Activated CD4-positive, alpha-beta memory T cell treated with anti-CD3 and anti-CD28 coated beads, Interleukin-2, amount 10 ng/mL, durations not matched to agents 7 days and 5 days (primary cell): ENCODE results near the gene PDE4B. TPM values are rescaled to one million over a fixed set of nuclear protein-coding genes. Genes with fewer than 3 reads are reported as not detected.

Experiments used
- CTCF ChIA-PET: fragments of 350-600 bp; sonication (Branson Sonifier 250); formaldehyde crosslinking; loops from one replicate; lab custom pipeline; 2021; ENCODE audit warnings: antibody characterized with exemption, inconsistent platforms; lab: Charles Lee
- POLR2A ChIA-PET: fragments of 350-600 bp; sonication (Branson Sonifier 250); formaldehyde crosslinking; loops from one replicate; lab custom pipeline; 2021; ENCODE audit warnings: antibody characterized with exemption; lab: Charles Lee
- DNase-seq: peaks from one replicate; pipeline ENCODE4 v3.0.0-alpha.2; 2020
- H3K27ac Mint-ChIP-seq: one replicate; pipeline ENCODE4 v1.8.0; 2021; ENCODE audit warnings: mild to moderate bottlenecking, mixed read lengths
- H3K27me3 Mint-ChIP-seq: one replicate; pipeline ENCODE4 v1.8.0; 2021; ENCODE audit warnings: mixed read lengths
- H3K36me3 Mint-ChIP-seq: one replicate; pipeline ENCODE4 v1.8.0; 2021; ENCODE audit warnings: low read depth, mixed read lengths
- H3K4me1 Mint-ChIP-seq: one replicate; pipeline ENCODE4 v1.8.0; 2021; ENCODE audit warnings: mixed read lengths
- H3K4me3 Mint-ChIP-seq: one replicate; pipeline ENCODE4 v1.8.0; 2021; ENCODE audit warnings: mild to moderate bottlenecking, mixed read lengths
- H3K9me3 Mint-ChIP-seq: one replicate; pipeline ENCODE4 v1.8.0; 2021; ENCODE audit warnings: mixed read lengths
- total RNA-seq, 2 experiments: library from RNA; stranded (reverse); gene quantifications; one replicate each; pipeline ENCODE4 v1.2.3, GENCODE V29; 2021

PDE4B gene
- total RNA-seq, 2 experiments from 2014 or later, result 46.8 to 48.0 TPM

DNA sequence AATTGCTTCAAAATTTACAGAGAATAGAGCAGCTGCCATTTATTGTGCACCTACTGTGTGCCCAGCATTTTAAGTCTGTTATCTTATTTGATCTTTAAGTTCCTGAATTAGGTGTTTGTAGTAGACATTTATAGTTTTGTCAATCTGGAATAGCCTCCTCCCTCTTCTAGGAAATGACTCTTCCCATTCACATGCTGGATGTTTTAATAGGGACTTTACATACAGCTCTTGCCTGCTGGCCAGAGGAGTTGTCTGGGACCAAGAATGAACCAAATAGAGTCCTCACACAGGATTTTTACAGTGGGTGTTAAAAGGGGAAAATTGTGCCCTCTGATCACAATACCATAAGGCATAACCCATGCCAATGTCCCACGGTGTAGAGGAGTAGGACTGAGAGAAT is 367.1 kb downstream of the PDE4B start:
- Mint-ChIP-seq H3K9me3 (no peaks in the 10 kb centered on the region), H3K36me3 (no peaks in the 10 kb centered on the region), H3K27ac (no peak overlapping the region), H3K4me3 (no peak overlapping the region), H3K27me3 (peaks cover 28% of the 10 kb centered on the region), H3K4me1 (no peaks in the 10 kb centered on the region)
- POLR2A ChIA-PET, result no interaction called here
- DNase-seq, result no peak
- CTCF ChIA-PET, result no interaction called here

DNA sequence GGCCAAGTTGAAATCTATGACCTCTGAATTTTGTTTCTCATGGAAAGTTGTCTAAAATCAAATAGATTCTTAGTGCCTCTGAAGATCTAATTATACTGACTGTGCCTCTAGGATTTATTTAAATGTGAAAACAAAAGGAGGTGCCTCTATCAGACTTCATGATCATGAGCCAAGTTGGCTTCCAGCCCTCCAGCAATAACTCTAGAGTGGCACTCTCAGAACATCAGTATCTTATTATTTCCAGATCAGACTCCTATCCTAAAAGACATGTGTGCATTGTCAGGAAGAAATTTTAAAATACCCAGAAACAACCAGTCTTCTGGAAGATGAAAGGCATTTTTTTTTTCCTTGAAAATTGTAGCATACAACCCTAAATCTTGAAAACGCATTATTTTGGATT is 368.0 kb downstream of the PDE4B start:
- no peaks in the 10 kb centered on the region for H3K36me3 Mint-ChIP-seq
- H3K4me3 Mint-ChIP-seq, result no peak overlapping the region
- DNase-seq, result no peak
- ChIA-PET CTCF (no interaction called here), POLR2A (no interaction called here)
- H3K4me1 Mint-ChIP-seq, result no peaks in the 10 kb centered on the region
- H3K27me3 Mint-ChIP-seq, result peaks cover 28% of the 10 kb centered on the region
- H3K9me3 Mint-ChIP-seq, result no peaks in the 10 kb centered on the region
- no peak overlapping the region for H3K27ac Mint-ChIP-seq

DNA sequence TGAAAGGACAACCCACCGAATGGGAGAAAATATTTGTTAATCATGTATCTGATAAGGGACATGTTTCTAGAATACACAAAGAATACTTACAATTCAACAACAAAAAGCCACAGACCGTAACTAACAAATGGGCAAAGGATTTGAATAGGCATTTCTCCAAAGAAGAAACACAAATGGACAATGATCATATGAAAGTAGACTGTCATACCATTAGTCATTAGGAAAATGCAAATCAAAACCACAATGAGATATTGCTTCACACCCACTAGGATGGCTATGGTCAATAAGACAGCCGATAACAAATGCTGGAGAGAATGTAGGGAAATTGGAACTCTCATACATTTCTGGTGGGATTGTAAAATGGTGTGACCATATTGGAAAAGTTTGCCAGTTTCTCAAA is 374.1 kb downstream of the PDE4B start:
- Mint-ChIP-seq H3K9me3 (no peaks in the 10 kb centered on the region), H3K27me3 (peaks cover 30% of the 10 kb centered on the region), H3K36me3 (no peaks in the 10 kb centered on the region), H3K4me1 (peaks cover 18% of the 10 kb centered on the region), H3K27ac (no peak overlapping the region), H3K4me3 (no peak overlapping the region)
- DNase-seq, result no peak
- ChIA-PET POLR2A (no interaction called here), CTCF (no interaction called here)

DNA sequence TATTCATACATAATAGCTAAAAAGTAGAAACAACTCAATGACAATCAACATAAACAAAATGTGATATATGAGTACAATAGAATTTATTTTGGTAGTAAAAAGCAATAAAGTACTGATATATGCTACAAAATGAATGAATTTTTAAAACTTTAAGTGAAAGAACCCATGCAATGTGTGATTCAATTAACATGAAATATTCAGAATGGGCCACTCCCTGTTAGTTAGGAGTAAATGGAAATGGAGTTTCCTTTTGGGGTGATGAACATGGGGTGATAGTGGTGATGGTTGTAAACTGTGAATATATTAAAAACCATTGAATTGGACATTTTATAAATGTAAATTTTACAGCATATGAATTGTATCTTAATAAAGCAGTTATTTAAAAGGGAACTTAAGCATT is 374.6 kb downstream of the PDE4B start:
- H3K27me3 Mint-ChIP-seq, result peaks cover 34% of the 10 kb centered on the region

DNA sequence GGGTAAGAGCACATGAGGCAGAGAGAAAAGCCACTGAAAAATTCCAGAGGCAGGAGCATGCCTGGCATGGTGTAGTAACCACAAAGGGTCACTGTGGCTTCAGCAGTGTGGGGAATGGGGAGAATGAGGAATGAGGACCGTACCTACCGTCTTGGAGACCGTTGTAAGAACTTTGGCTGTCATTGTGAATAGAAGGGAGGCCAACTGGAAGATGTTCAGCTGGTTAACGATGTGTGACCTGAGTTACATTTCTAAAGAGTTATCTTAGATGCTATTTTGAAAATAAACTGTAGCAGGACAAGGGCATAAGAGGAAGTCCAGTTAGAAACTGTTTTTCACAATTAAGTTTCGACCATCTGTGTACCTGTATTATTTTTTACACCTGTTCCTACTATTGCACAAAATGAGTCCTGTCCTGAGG is 375.8 kb downstream of the PDE4B start:
- DNase-seq, result no peak
- no peak overlapping the region for H3K4me3 Mint-ChIP-seq
- no peaks in the 10 kb centered on the region for H3K9me3 Mint-ChIP-seq
- CTCF ChIA-PET, result no interaction called here
- H3K36me3 Mint-ChIP-seq, result no peaks in the 10 kb centered on the region
- no peak overlapping the region for H3K27ac Mint-ChIP-seq
- peaks cover 18% of the 10 kb centered on the region for H3K4me1 Mint-ChIP-seq
- POLR2A ChIA-PET, result no interaction called here
- H3K27me3 Mint-ChIP-seq, result peaks cover 32% of the 10 kb centered on the region

More for the DNA sequence above, 374.6 kb downstream of the PDE4B start:
- peaks cover 18% of the 10 kb centered on the region for H3K4me1 Mint-ChIP-seq
- H3K4me3 Mint-ChIP-seq, result no peak overlapping the region
- ChIA-PET CTCF (no interaction called here), POLR2A (no interaction called here)
- no peak overlapping the region for H3K27ac Mint-ChIP-seq
- H3K36me3 Mint-ChIP-seq, result no peaks in the 10 kb centered on the region
- H3K9me3 Mint-ChIP-seq, result no peaks in the 10 kb centered on the region
- DNase-seq, result no peak

DNA sequence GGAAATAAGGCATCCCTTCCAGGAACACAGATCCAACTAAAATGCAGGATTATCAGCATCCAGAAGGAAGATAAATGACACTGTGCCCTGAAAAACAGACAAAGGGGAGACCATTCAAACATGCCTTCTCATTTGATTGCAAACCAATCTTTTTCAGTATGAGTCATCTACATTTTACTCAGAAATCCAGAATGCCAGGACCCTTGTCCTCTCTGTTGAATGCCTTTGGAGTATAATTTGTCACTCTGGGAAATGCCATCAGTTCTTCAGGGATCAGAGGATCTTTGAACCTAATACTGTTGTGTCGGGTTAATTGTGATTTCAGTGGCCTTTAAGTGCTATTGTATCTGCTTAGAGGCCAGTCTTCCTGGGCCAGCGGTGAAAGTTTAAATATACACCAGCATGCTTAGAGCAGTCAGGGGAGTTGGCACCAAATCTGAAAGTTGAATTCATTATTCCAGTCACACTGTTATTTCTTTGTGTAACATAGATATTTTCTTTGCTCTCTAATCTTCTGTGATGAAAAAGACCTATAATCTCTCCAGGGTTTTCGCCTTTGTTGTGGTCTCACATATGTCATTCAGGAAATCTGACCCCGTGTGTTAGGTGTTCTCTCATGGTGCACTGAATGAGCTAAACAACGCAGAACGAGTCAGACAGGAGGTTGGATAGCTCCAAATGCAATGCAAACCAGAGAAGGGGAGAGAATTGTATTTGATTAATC is 376.4 kb downstream of the PDE4B start:
- no peak for DNase-seq
- CTCF ChIA-PET, result interaction anchor here (1.0 kb wide), 1 partner anchor 277 kb away, joined by 4 read pairs; no protein-coding TSS in a partner anchor

DNA sequence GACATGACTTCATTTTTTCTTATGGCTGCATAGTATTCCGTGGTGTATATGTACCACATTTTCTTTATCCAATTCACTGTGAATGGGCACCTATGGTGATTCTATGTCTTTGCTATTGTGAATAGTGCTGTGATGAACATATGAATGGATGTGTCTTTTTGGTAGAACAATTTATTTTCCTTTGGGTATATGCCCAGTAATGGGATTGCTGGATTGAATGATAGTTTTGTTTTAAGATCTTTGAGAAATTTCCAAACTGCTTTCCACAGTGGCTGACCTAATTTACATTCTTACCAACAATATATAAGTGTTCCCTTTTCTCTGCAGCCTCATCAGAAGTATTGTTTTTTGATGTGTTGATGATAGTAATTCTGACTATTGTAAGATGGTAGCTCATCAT is 379.6 kb downstream of the PDE4B start:
- no peak overlapping the region for H3K4me3 Mint-ChIP-seq
- H3K27me3 Mint-ChIP-seq, result peaks cover 33% of the 10 kb centered on the region
- peaks cover 18% of the 10 kb centered on the region for H3K4me1 Mint-ChIP-seq
- H3K9me3 Mint-ChIP-seq, result peaks cover 2% of the 10 kb centered on the region
- ChIA-PET POLR2A (interaction anchor here (0.6 to 1.4 kb wide), 5 partner anchors 8 to 886 kb away, joined by 3 read pairs; no protein-coding TSS in a partner anchor), CTCF (interaction anchor here (1.0 kb wide), 1 partner anchor 70 kb away, joined by 5 read pairs; no protein-coding TSS in a partner anchor)
- DNase-seq, result no peak
- H3K36me3 Mint-ChIP-seq, result no peaks in the 10 kb centered on the region
- no peak overlapping the region for H3K27ac Mint-ChIP-seq

More for the DNA sequence above, 376.4 kb downstream of the PDE4B start:
- Mint-ChIP-seq H3K36me3 (no peaks in the 10 kb centered on the region), H3K27me3 (peaks cover 27% of the 10 kb centered on the region), H3K4me3 (no peak overlapping the region), H3K9me3 (no peaks in the 10 kb centered on the region), H3K4me1 (peaks cover 18% of the 10 kb centered on the region), H3K27ac (no peak overlapping the region)
- POLR2A ChIA-PET, result no interaction called here

DNA sequence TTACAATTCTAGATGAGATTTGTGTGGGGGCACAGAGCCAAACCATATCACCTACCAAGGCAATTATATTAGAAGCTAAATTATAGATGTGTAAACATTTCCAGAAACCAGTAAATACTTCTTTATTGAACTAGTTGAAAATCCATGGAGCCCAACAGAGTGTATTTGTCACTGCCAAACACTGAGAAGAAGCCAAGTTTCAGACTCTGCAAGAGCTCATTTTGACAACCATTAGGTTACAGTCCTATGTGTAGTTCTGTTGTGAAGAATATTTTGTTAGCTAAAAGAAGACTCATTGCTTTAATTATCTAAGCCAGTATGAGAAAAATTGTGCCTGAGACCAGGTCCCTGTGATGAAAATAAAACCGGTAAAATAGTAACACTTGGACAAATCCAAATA is 382.4 kb downstream of the PDE4B start:
- no peak overlapping the region for H3K4me3 Mint-ChIP-seq
- peaks cover 2% of the 10 kb centered on the region for H3K9me3 Mint-ChIP-seq
- peaks cover 2% of the 10 kb centered on the region for H3K4me1 Mint-ChIP-seq
- ChIA-PET CTCF (interaction anchor here (2.0 kb wide), 1 partner anchor 68 kb away, joined by 7 read pairs; no protein-coding TSS in a partner anchor), POLR2A (no interaction called here)
- peaks cover 3% of the 10 kb centered on the region for H3K36me3 Mint-ChIP-seq
- H3K27ac Mint-ChIP-seq, result no peak overlapping the region
- no peak for DNase-seq
- H3K27me3 Mint-ChIP-seq, result peaks cover 22% of the 10 kb centered on the region

DNA sequence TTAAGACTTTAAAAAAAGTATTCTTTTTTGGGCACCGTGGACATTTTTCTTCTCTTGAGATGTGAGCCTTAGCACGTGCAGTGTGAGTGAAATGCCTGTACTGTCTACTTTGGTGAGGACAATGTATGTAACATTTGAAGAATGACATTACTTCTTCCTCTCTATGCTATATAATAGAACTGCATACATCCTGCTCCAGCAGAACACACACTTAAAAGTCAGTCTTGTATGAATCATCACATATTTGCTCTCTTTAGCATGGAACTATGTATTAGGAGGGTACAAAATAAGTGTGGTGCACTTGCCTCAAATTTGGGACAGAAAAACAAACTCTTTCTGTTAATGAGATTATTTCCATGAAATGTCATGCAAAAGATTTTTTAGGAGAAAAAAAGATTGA is 382.9 kb downstream of the PDE4B start:
- CTCF ChIA-PET, result interaction anchor here (2.0 kb wide), 1 partner anchor 67 kb away, joined by 7 read pairs; no protein-coding TSS in a partner anchor
- POLR2A ChIA-PET, result no interaction called here
- Mint-ChIP-seq H3K4me3 (no peak overlapping the region), H3K4me1 (peaks cover 6% of the 10 kb centered on the region), H3K27me3 (peaks cover 19% of the 10 kb centered on the region), H3K36me3 (peaks cover 3% of the 10 kb centered on the region), H3K27ac (no peak overlapping the region), H3K9me3 (peaks cover 2% of the 10 kb centered on the region)
- DNase-seq, result no peak

DNA sequence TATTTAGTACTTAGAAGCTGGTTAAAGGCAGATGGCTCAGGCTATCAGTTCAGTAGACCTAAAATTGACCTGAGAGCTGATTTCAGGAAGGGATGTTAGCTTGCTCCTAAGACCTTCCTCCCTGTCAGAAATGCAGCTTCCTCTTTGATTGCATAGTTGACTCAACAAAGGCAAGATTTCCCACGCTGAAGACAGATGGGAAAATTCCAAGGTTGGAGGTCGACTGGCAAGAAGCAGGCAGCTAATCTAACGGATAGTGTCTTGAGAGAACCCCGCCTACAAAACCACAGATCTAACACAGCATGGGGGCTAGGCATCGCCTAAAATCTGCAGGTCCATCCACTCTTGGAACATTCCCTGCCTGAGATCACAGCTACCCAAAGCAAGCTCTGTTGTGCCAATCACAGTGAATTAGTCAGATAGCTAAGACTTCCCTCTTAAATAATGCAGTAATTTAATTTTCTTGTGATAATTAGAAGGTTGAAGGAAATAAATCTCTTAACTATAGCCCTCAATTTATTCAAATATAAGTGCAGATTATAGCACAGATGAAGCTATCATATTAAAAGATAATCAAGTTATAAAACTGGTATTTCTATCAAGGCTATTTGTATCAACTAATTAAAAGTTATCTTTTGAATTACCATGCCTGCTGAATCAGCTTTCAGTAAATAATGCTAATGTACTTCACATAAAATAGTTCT is 383.5 kb downstream of the PDE4B start:
- Mint-ChIP-seq H3K4me1 (peaks cover 9% of the 10 kb centered on the region), H3K27ac (no peak overlapping the region), H3K9me3 (peaks cover 2% of the 10 kb centered on the region), H3K36me3 (peaks cover 3% of the 10 kb centered on the region), H3K4me3 (no peak overlapping the region), H3K27me3 (peaks cover 17% of the 10 kb centered on the region)
- DNase-seq, result no peak
- CTCF ChIA-PET, result interaction anchor here (0.6 to 2.0 kb wide), 2 partner anchors 67 to 379 kb away, joined by 5 to 7 read pairs; no protein-coding TSS in a partner anchor
- POLR2A ChIA-PET, result no interaction called here

DNA sequence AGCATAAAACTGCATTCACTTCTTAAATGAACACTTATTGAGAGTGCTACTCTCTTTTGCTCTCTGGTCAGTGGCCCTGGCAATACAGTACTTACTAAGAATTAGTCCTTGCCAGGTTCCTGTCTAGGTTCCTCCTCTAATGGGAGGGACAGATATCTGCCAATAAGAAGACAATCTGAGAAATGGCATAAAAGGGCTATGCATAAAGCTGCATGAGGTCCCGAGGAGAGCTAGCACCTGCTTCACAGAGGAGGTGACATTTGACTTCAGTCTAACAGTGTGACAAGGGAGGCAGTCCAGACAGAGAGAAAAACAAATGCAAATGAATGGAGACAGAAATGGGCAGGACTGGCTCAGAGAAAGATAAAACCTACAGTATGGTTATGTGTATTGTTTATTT is 384.1 kb downstream of the PDE4B start:
- CTCF ChIA-PET, result interaction anchor here (2.0 kb wide), 1 partner anchor 66 kb away, joined by 7 read pairs; no protein-coding TSS in a partner anchor
- peaks cover 3% of the 10 kb centered on the region for H3K36me3 Mint-ChIP-seq
- H3K9me3 Mint-ChIP-seq, result peaks cover 2% of the 10 kb centered on the region

DNA sequence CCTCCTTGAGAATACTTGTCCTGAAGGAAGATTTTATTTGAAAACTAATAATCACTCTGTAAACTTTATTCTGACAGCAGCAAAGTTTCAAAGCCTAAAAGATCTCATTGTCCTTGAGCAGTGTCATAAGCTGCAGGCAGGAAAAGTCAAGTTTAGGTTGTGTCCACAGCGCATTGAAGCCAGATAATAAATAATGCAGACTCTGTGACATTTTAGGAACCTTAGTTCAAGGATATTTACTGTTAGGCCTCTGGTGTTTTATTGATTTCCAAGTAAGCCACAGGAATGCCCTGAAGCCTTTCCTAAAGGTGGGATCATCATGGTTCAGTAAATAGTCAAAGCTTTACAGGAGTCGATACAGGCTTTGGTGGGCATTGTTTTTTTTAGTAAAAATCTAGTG is 384.8 kb downstream of the PDE4B start:
- H3K4me3 Mint-ChIP-seq, result no peak overlapping the region
- POLR2A ChIA-PET, result no interaction called here
- peaks cover 12% of the 10 kb centered on the region for H3K27me3 Mint-ChIP-seq
- CTCF ChIA-PET, result no interaction called here
- peaks cover 2% of the 10 kb centered on the region for H3K9me3 Mint-ChIP-seq
- H3K4me1 Mint-ChIP-seq, result peaks cover 19% of the 10 kb centered on the region
- DNase-seq, result no peak
- peaks cover 3% of the 10 kb centered on the region for H3K36me3 Mint-ChIP-seq
- H3K27ac Mint-ChIP-seq, result no peak overlapping the region

More for the DNA sequence above, 384.1 kb downstream of the PDE4B start:
- Mint-ChIP-seq H3K4me1 (peaks cover 15% of the 10 kb centered on the region), H3K4me3 (no peak overlapping the region), H3K27me3 (peaks cover 15% of the 10 kb centered on the region), H3K27ac (no peak overlapping the region)
- no peak for DNase-seq
- POLR2A ChIA-PET, result no interaction called here

DNA sequence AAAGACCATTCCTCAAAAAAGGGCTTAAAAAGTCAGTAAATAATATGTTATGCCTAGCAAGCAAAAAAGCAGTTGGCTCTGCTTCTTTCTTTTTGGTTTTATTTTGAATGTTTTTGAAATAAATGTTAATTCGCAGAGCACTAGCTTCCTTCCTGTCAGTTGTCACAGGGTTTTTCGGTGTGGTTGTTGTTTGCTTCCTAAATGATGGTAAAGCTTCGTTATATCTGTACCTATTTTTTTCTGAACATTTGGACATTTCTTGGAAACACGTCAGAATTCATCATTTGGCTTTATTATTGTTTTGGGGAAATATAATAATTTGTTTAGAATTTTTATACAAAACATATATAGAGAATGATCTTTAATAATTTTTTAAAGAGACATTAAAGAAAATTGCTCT is 389.3 kb downstream of the PDE4B start:
- POLR2A ChIA-PET, result interaction anchor here (0.7 to 1.4 kb wide), 7 partner anchors 10 to 872 kb away, joined by 3 to 4 read pairs (median 3); partner anchors contain the start of gene SLC35D1
- peak overlapping the region; percentile 61 for H3K27ac Mint-ChIP-seq

More for the DNA sequence above, 389.3 kb downstream of the PDE4B start:
- CTCF ChIA-PET, result interaction anchor here (1.3 to 2.1 kb wide), 3 partner anchors 60 to 264 kb away, joined by 3 to 16 read pairs (median 4); no protein-coding TSS in a partner anchor
- H3K36me3 Mint-ChIP-seq, result peaks cover 3% of the 10 kb centered on the region
- no peak overlapping the region for H3K4me3 Mint-ChIP-seq
- no peak for DNase-seq
- peaks cover 34% of the 10 kb centered on the region for H3K4me1 Mint-ChIP-seq
- no peaks in the 10 kb centered on the region for H3K9me3 Mint-ChIP-seq
- peaks cover 3% of the 10 kb centered on the region for H3K27me3 Mint-ChIP-seq
